Endothelial cell (in vitro differentiated cells): ENCODE results near the gene CAMKMT. TPM values are rescaled to one million over a fixed set of nuclear protein-coding genes. Genes with fewer than 3 reads are reported as not detected.

Experiments
- DNase-seq: peaks from one replicate; pipeline ENCODE4 v3.0.0; 2021; ENCODE audit warnings: low spot score
- H3K27ac Mint-ChIP-seq: one replicate; pipeline ENCODE4 v1.8.0; 2021; ENCODE audit warnings: mixed read lengths, inconsistent platforms; ENCODE audit not compliant: unreplicated experiment
- H3K27me3 Mint-ChIP-seq: one replicate; pipeline ENCODE4 v1.8.0; 2021; ENCODE audit warnings: mild to moderate bottlenecking, moderate library complexity, mixed read lengths, inconsistent platforms; ENCODE audit not compliant: unreplicated experiment
- H3K36me3 Mint-ChIP-seq: one replicate; pipeline ENCODE4 v1.8.0; 2021; ENCODE audit warnings: mild to moderate bottlenecking, low read depth, mixed read lengths, inconsistent platforms; ENCODE audit not compliant: unreplicated experiment
- H3K4me1 Mint-ChIP-seq: one replicate; pipeline ENCODE4 v1.8.0; 2021; ENCODE audit warnings: mild to moderate bottlenecking, mixed read lengths, inconsistent platforms; ENCODE audit not compliant: unreplicated experiment
- H3K4me3 Mint-ChIP-seq: one replicate; pipeline ENCODE4 v1.8.0; 2021; ENCODE audit warnings: mild to moderate bottlenecking, mixed read lengths, inconsistent platforms; ENCODE audit not compliant: unreplicated experiment
- H3K9me3 Mint-ChIP-seq: one replicate; pipeline ENCODE4 v1.8.0; 2021; ENCODE audit warnings: mixed read lengths, inconsistent platforms; ENCODE audit not compliant: unreplicated experiment
- total RNA-seq: library from RNA; stranded (reverse); fragmentation: NEBNext Ultra II Directional; extraction: Animal tissue kit (Norgen Biotek cat#: 25700); gene quantifications from one replicate; pipeline ENCODE4 v1.2.1, GENCODE V29; 2021; ENCODE audit not compliant: unreplicated experiment
- TF ChIP-seq, protein P1 (sequence below): fragments of 200-600 bp; sonication (generic); IDR thresholded peaks from one replicate; pipeline ENCODE4 v1.5.0; 2021; ENCODE audit warnings: antibody characterized with exemption; ENCODE audit not compliant: unreplicated experiment

Gene CAMKMT
- total RNA-seq, 1 donor from 2014 or later = 8.4 TPM

DNA sequence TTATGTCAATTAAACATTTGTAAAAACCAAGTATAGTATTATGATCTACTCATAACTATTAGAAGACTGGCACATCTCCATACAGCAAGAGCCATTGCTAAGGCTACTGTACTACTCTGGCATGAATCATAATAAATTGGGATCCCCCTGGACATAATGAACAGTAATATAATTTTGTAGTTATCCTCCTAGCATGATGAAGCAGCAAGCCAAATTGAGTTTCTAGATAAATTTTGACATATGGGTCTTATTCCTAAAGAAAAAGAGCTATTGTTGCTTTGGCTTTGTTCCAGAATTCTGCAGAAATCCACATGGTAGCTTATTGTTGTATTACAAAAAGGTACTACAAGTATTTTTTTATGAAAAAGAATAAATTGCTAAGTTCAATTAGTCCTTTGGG is 204.3 kb downstream of the CAMKMT start:
- Mint-ChIP-seq H3K9me3 (no peaks in the 10 kb centered on the region), H3K36me3 (no peaks in the 10 kb centered on the region), H3K4me3 (no peak overlapping the region), H3K4me1 (no peaks in the 10 kb centered on the region), H3K27me3 (no peaks in the 10 kb centered on the region), H3K27ac (no peak overlapping the region)
- DNase-seq = no peak
- TF ChIP-seq, protein P1, sequence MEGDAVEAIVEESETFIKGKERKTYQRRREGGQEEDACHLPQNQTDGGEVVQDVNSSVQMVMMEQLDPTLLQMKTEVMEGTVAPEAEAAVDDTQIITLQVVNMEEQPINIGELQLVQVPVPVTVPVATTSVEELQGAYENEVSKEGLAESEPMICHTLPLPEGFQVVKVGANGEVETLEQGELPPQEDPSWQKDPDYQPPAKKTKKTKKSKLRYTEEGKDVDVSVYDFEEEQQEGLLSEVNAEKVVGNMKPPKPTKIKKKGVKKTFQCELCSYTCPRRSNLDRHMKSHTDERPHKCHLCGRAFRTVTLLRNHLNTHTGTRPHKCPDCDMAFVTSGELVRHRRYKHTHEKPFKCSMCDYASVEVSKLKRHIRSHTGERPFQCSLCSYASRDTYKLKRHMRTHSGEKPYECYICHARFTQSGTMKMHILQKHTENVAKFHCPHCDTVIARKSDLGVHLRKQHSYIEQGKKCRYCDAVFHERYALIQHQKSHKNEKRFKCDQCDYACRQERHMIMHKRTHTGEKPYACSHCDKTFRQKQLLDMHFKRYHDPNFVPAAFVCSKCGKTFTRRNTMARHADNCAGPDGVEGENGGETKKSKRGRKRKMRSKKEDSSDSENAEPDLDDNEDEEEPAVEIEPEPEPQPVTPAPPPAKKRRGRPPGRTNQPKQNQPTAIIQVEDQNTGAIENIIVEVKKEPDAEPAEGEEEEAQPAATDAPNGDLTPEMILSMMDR = no peak

- H3K4me1 Mint-ChIP-seq = no peaks in the 10 kb centered on the region
- H3K27me3 Mint-ChIP-seq = no peaks in the 10 kb centered on the region
- no peaks in the 10 kb centered on the region for H3K9me3 Mint-ChIP-seq
- TF ChIP-seq, protein P1 = no peak
- H3K4me3 Mint-ChIP-seq = no peak overlapping the region
- H3K27ac Mint-ChIP-seq = no peak overlapping the region
- no peak for DNase-seq
- no peaks in the 10 kb centered on the region for H3K36me3 Mint-ChIP-seq
Observed at GRCh38 chr2:44569491-44569890, 207.7 kb downstream of the CAMKMT start.

DNA sequence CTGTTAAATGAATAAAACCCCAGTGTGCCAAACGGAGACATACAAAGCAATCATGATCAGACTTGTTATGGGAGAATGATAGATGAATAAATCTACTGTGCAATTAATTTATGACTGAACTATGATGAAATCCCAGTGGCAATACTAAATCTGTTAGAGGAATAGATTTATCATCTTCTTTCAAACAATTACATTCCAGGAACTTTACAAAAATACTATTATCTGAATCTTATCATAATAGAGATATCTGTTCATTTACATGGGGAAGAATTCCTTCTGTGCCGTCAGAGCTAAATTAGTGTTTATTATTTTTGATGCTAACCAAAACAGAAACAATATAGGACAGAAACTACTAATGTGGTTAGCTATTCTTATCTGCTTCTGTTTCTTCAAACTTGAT is 208.5 kb downstream of the CAMKMT start:
- no peak overlapping the region for H3K4me3 Mint-ChIP-seq
- no peaks in the 10 kb centered on the region for H3K36me3 Mint-ChIP-seq
- no peak overlapping the region for H3K27ac Mint-ChIP-seq
- no peak for DNase-seq
- no peaks in the 10 kb centered on the region for H3K9me3 Mint-ChIP-seq
- no peaks in the 10 kb centered on the region for H3K27me3 Mint-ChIP-seq
- TF ChIP-seq, protein P1 = no peak
- no peaks in the 10 kb centered on the region for H3K4me1 Mint-ChIP-seq

DNA sequence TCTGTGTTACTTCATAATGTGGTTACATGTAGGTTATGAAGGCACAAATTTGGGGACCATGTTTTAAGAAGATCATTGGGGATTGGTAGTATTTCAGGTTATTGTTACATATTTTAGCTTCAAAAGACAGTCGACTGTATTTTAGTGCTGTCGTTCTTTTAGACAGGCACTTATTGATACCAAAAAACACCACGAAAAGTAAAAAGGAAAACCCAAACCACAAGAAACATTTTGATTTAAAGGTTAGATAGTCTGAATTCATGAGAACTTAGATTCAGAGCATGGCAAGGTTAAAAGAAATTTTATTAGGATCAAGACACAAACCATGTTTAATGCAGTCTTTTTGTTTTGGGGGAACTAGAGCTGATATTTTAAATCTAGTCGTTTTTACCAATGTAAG is 209.0 kb downstream of the CAMKMT start:
- H3K27ac Mint-ChIP-seq = no peak overlapping the region
- no peaks in the 10 kb centered on the region for H3K4me1 Mint-ChIP-seq
- no peaks in the 10 kb centered on the region for H3K27me3 Mint-ChIP-seq
- DNase-seq = no peak
- no peaks in the 10 kb centered on the region for H3K9me3 Mint-ChIP-seq
- TF ChIP-seq, protein P1 = no peak
- H3K4me3 Mint-ChIP-seq = no peak overlapping the region
- no peaks in the 10 kb centered on the region for H3K36me3 Mint-ChIP-seq

GRCh38 chr2:44572196-44572900 is 210.6 kb downstream of the CAMKMT start:
- Mint-ChIP-seq H3K9me3 (no peaks in the 10 kb centered on the region), H3K4me1 (no peaks in the 10 kb centered on the region), H3K27me3 (peaks cover 1% of the 10 kb centered on the region), H3K27ac (no peak overlapping the region), H3K4me3 (no peak overlapping the region), H3K36me3 (no peaks in the 10 kb centered on the region)
- TF ChIP-seq, protein P1 = no peak
- no peak for DNase-seq
